Neural cell (in vitro differentiated cells): ENCODE data around the gene RAD51AP2. TPM values are rescaled to one million over a fixed set of nuclear protein-coding genes. Genes with fewer than 3 reads are reported as not detected.

Source experiments
- H2AFZ ChIP-seq: fragments of 200-600, 300-800 bp; sonication (generic), shearing (Covaris generic); 2 replicates; pipeline ENCODE4 v1.6.0; 2014; ENCODE audit warnings: low read depth, mild to moderate bottlenecking, antibody characterized with exemption, low read length, moderate library complexity
- H3F3A ChIP-seq: fragments of 200-600 bp; shearing (Covaris generic); 2 replicates; pipeline ENCODE4 v1.6.1; 2016; ENCODE audit warnings: mild to moderate bottlenecking, moderate library complexity, mixed read lengths, antibody characterized with exemption, low read length; ENCODE audit not compliant: insufficient read depth, poor library complexity, severe bottlenecking
- H3K27ac ChIP-seq: fragments of 200-600, 300-800 bp; sonication (generic), shearing (Covaris generic); 2 replicates; pipeline ENCODE4 v1.5.1; 2014; ENCODE audit warnings: mild to moderate bottlenecking, low read length, moderate library complexity
- H3K27me3 ChIP-seq: fragments of 300-800, 200-600 bp; sonication (generic), shearing (Covaris generic); 2 replicates; pipeline ENCODE4 v1.6.0; 2014; ENCODE audit warnings: mild to moderate bottlenecking, low read depth, low read length, moderate library complexity; ENCODE audit not compliant: insufficient read depth
- H3K36me3 ChIP-seq: fragments of 300-800, 200-600 bp; sonication (generic), shearing (Covaris generic); 2 replicates; pipeline ENCODE4 v1.5.1; 2014; ENCODE audit warnings: mild to moderate bottlenecking, antibody characterized with exemption, low read length, moderate library complexity; ENCODE audit not compliant: insufficient read depth
- H3K4me2 ChIP-seq: fragments of 300-800, 200-600 bp; sonication (generic), shearing (Covaris generic); 2 replicates; pipeline ENCODE4 v1.6.0; 2014; ENCODE audit warnings: mild to moderate bottlenecking, low read length
- H3K4me3 ChIP-seq: fragments of 300-800, 200-600 bp; sonication (generic), shearing (Covaris generic); 2 replicates; pipeline ENCODE4 v1.5.1; 2014; ENCODE audit warnings: mild to moderate bottlenecking, low read length, moderate library complexity
- H3K79me2 ChIP-seq: fragments of 200-600 bp; shearing (Covaris generic); replicated peaks from 2 replicates; pipeline ENCODE4 v1.6.0; 2014; ENCODE audit warnings: mild to moderate bottlenecking, low read length, moderate library complexity; ENCODE audit not compliant: insufficient read depth
- H3K9ac ChIP-seq: fragments of 300-800, 200-600 bp; sonication (generic), shearing (Covaris generic); 2 replicates; pipeline ENCODE4 v1.6.1; 2016; ENCODE audit warnings: mild to moderate bottlenecking, low read length, mixed read lengths
- H3K9me2 ChIP-seq: fragments of 200-600 bp; shearing (Covaris generic); 2 replicates; pipeline ENCODE4 v1.6.1; 2016; ENCODE audit warnings: mild to moderate bottlenecking, low read length, mixed read lengths; ENCODE audit not compliant: insufficient read depth
- H3K9me3 ChIP-seq: fragments of 200-600, 300-800 bp; sonication (generic), shearing (Covaris generic); 2 replicates; pipeline ENCODE4 v1.6.1; 2016; ENCODE audit warnings: mild to moderate bottlenecking, mixed run types, low read length, moderate library complexity, mixed read lengths
- H4K20me1 ChIP-seq: fragments of 200-600 bp; shearing (Covaris generic); 2 replicates; pipeline ENCODE4 v1.6.1; 2016; ENCODE audit warnings: mild to moderate bottlenecking, mixed run types; ENCODE audit not compliant: insufficient read depth
- EP300 ChIP-seq: fragments of 450-650 bp; conservative IDR thresholded peaks from 2 replicates; pipeline ENCODE4 v1.6.1; 2014; ENCODE audit warnings: antibody characterized with exemption, mild to moderate bottlenecking, moderate library complexity; ENCODE audit not compliant: poor library complexity, severe bottlenecking
- EZH2 ChIP-seq: fragments of 200-600, 300-800 bp; shearing (Covaris generic), sonication (generic); IDR thresholded peaks from 2 replicates; pipeline ENCODE4 v1.6.1; 2014; ENCODE audit warnings: antibody characterized with exemption, low read length, borderline replicate concordance, mild to moderate bottlenecking; ENCODE audit not compliant: insufficient read depth, poor library complexity, severe bottlenecking
- MXI1 ChIP-seq: fragments of 450-650 bp; conservative IDR thresholded peaks from 2 replicates; pipeline ENCODE4 v1.6.1; 2014; ENCODE audit warnings: antibody characterized with exemption, mild to moderate bottlenecking; ENCODE audit not compliant: poor library complexity, severe bottlenecking
- POLR2AphosphoS5 ChIP-seq: IDR thresholded peaks from 2 replicates; pipeline ENCODE4 v1.6.1; 2012
- RAD21 ChIP-seq: fragments of 450-650 bp; conservative IDR thresholded peaks from 2 replicates; pipeline ENCODE4 v1.6.1; 2014; ENCODE audit warnings: antibody characterized with exemption, mild to moderate bottlenecking, moderate library complexity
- SMC3 ChIP-seq: fragments of 450-650 bp; conservative IDR thresholded peaks from 2 replicates; pipeline ENCODE4 v1.6.1; 2014; ENCODE audit warnings: antibody characterized with exemption, mild to moderate bottlenecking, moderate library complexity; ENCODE audit not compliant: poor library complexity
- TAF1 ChIP-seq: IDR thresholded peaks from 2 replicates; pipeline ENCODE4 v1.6.1; 2012; ENCODE audit warnings: low read depth
- polyA plus RNA-seq: library from polyadenylated mRNA; depleted of rRNA; stranded (reverse); fragments of >200 nt; gene quantifications from 2 replicates; pipeline ENCODE4 v1.2.3, GENCODE V29; 2014
- TF ChIP-seq, protein P1 (sequence below): fragments of 450-650 bp; IDR thresholded peaks from 2 replicates; pipeline ENCODE4 v1.5.1; 2014; ENCODE audit warnings: antibody characterized with exemption, mild to moderate bottlenecking, moderate library complexity; ENCODE audit not compliant: poor library complexity, severe bottlenecking
- TF ChIP-seq, protein P2 (sequence below): IDR thresholded peaks from 2 replicates; pipeline ENCODE4 v1.6.1; 2012; ENCODE audit warnings: borderline replicate concordance

The RAD51AP2 gene
- polyA plus RNA-seq, 1 donor from 2014 or later = 0.54 TPM

DNA sequence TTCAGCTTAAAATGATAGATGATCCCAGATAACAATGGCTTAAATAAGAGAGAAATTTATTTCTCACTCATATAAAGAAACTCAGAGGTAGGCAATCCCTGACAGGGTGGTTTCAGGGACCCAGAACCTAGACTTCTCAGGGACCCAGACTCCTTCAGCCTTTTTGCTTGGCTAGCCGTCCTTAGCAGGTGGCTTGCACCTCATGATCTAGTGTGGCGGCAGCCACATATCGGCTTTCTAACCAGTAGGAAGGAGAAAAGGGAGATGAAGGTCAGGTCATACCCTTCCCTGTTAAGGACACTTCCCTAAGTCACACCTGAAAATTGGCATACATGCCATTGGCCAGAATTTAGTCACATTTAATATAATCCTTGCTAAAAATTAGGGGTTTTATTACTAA is 40.6 kb upstream of the RAD51AP2 start:
- Histone ChIP-seq H3K9me3 (no peaks in the 10 kb centered on the region), H3K27ac (no peak overlapping the region), H3K79me2 (no peaks in the 10 kb centered on the region), H2AFZ (no peak overlapping the region), H3K9ac (no peak overlapping the region), H3K27me3 (no peaks in the 10 kb centered on the region), H3F3A (no peaks in the 10 kb centered on the region), H4K20me1 (no peaks in the 10 kb centered on the region), H3K36me3 (no peaks in the 10 kb centered on the region), H3K4me2 (no peak overlapping the region), H3K4me3 (no peak overlapping the region), H3K9me2 (no peaks in the 10 kb centered on the region)
- TF ChIP-seq MXI1 (no peak), EZH2 (no peak), RAD21 (no peak)
- TF ChIP-seq, protein P1, sequence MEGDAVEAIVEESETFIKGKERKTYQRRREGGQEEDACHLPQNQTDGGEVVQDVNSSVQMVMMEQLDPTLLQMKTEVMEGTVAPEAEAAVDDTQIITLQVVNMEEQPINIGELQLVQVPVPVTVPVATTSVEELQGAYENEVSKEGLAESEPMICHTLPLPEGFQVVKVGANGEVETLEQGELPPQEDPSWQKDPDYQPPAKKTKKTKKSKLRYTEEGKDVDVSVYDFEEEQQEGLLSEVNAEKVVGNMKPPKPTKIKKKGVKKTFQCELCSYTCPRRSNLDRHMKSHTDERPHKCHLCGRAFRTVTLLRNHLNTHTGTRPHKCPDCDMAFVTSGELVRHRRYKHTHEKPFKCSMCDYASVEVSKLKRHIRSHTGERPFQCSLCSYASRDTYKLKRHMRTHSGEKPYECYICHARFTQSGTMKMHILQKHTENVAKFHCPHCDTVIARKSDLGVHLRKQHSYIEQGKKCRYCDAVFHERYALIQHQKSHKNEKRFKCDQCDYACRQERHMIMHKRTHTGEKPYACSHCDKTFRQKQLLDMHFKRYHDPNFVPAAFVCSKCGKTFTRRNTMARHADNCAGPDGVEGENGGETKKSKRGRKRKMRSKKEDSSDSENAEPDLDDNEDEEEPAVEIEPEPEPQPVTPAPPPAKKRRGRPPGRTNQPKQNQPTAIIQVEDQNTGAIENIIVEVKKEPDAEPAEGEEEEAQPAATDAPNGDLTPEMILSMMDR = no peak
- TF ChIP-seq, protein P2, sequence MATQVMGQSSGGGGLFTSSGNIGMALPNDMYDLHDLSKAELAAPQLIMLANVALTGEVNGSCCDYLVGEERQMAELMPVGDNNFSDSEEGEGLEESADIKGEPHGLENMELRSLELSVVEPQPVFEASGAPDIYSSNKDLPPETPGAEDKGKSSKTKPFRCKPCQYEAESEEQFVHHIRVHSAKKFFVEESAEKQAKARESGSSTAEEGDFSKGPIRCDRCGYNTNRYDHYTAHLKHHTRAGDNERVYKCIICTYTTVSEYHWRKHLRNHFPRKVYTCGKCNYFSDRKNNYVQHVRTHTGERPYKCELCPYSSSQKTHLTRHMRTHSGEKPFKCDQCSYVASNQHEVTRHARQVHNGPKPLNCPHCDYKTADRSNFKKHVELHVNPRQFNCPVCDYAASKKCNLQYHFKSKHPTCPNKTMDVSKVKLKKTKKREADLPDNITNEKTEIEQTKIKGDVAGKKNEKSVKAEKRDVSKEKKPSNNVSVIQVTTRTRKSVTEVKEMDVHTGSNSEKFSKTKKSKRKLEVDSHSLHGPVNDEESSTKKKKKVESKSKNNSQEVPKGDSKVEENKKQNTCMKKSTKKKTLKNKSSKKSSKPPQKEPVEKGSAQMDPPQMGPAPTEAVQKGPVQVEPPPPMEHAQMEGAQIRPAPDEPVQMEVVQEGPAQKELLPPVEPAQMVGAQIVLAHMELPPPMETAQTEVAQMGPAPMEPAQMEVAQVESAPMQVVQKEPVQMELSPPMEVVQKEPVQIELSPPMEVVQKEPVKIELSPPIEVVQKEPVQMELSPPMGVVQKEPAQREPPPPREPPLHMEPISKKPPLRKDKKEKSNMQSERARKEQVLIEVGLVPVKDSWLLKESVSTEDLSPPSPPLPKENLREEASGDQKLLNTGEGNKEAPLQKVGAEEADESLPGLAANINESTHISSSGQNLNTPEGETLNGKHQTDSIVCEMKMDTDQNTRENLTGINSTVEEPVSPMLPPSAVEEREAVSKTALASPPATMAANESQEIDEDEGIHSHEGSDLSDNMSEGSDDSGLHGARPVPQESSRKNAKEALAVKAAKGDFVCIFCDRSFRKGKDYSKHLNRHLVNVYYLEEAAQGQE = no peak

DNA sequence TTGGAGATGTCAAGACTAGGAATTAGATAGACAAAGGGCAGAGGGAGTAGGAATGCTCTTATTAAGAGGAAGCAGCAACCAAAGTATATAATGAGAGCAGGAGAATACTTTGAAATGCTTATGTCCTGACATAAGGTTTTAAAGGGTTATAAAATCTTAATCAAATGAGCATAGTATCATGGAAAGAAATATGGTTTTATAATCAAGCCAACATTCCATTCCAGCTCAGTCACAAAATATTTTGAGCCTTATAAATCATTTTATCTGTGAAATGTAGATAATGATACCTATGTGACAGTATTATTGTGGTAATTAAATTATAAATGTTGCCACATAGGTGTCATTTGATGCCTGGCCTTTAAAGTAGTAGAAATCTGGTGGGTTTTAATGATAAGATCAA is 39.8 kb upstream of the RAD51AP2 start:
- no peaks in the 10 kb centered on the region for H3K79me2 ChIP-seq

DNA sequence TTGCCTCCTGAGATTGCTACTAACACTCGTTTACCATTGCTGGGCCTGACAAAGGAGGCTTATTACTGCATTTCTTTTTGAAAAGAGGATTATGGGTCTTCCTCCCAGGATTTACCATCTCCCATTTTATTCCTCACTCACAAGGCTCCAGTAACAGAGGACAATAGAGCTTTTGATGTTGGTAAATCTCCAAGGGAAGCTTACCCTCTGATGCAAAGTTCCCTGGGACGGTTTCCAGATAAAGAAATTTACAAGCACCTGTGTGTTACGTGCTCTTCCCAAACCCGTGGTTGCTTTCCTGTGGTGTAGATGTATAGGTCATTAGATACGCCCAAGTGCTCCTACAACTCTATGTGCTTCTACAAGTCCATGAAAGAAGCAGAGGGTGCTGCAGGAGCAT is 39.4 kb upstream of the RAD51AP2 start:
- H3K27ac ChIP-seq = no peak overlapping the region
- no peaks in the 10 kb centered on the region for H4K20me1 ChIP-seq
- H3K9me2 ChIP-seq = no peaks in the 10 kb centered on the region
- TF ChIP-seq, protein P2 = no peak
- no peak for TF ChIP-seq EP300
- TF ChIP-seq TAF1 = no peak
- TF ChIP-seq MXI1 = no peak
- TF ChIP-seq SMC3 = no peak
- TF ChIP-seq EZH2 = no peak
- no peak for TF ChIP-seq RAD21
- no peak for TF ChIP-seq POLR2AphosphoS5
- TF ChIP-seq, protein P1 = no peak
- no peak overlapping the region for H3K4me2 ChIP-seq
- no peak overlapping the region for H3K9ac ChIP-seq
- no peaks in the 10 kb centered on the region for H3K27me3 ChIP-seq
- no peaks in the 10 kb centered on the region for H3K36me3 ChIP-seq
- H3K9me3 ChIP-seq = no peaks in the 10 kb centered on the region
- no peaks in the 10 kb centered on the region for H3K79me2 ChIP-seq
- H3F3A ChIP-seq = no peaks in the 10 kb centered on the region
- H2AFZ ChIP-seq = no peak overlapping the region
- H3K4me3 ChIP-seq = no peak overlapping the region

More for the DNA sequence above, 39.8 kb upstream of the RAD51AP2 start:
- no peak overlapping the region for H3K4me2 ChIP-seq
- no peak overlapping the region for H2AFZ ChIP-seq
- no peak overlapping the region for H3K9ac ChIP-seq
- no peak overlapping the region for H3K27ac ChIP-seq
- H3F3A ChIP-seq = no peaks in the 10 kb centered on the region
- no peaks in the 10 kb centered on the region for H3K36me3 ChIP-seq
- H3K9me3 ChIP-seq = no peaks in the 10 kb centered on the region
- H3K4me3 ChIP-seq = no peak overlapping the region
- no peaks in the 10 kb centered on the region for H3K27me3 ChIP-seq
- H3K9me2 ChIP-seq = no peaks in the 10 kb centered on the region
- H4K20me1 ChIP-seq = no peaks in the 10 kb centered on the region
- TF ChIP-seq POLR2AphosphoS5 = no peak
- TF ChIP-seq RAD21 = no peak
- no peak for TF ChIP-seq MXI1
